Loucy (cell line): Measurements from ENCODE around the gene CGREF1.

Source experiments
- H2AFZ ChIP-seq: fragments of 200-600 bp; sonication (generic); 2 replicates; pipeline ENCODE4 v1.6.0; 2016; ENCODE audit warnings: antibody characterized with exemption, mild to moderate bottlenecking, low read length, moderate library complexity
- H3F3A ChIP-seq: fragments of 200-600 bp; 2 replicates; pipeline ENCODE4 v1.6.0; 2016; ENCODE audit warnings: antibody characterized with exemption, low read depth, mild to moderate bottlenecking
- H3K27me3 ChIP-seq: fragments of 200-600 bp; sonication (generic); 2 replicates; pipeline ENCODE4 v1.6.1; 2014; ENCODE audit warnings: low read length, mild to moderate bottlenecking; ENCODE audit not compliant: insufficient read depth, poor library complexity, severe bottlenecking
- H3K36me3 ChIP-seq: fragments of 200-600 bp; sonication (generic); 2 replicates; pipeline ENCODE4 v1.6.1; 2016; ENCODE audit warnings: low read length; ENCODE audit not compliant: insufficient read depth
- H3K4me1 ChIP-seq: fragments of 200-600 bp; sonication (generic); 2 replicates; pipeline ENCODE4 v1.5.1; 2014; ENCODE audit warnings: low read length, mild to moderate bottlenecking; ENCODE audit not compliant: insufficient read depth, poor library complexity, severe bottlenecking
- H3K4me2 ChIP-seq: fragments of 200-600 bp; sonication (generic); 2 replicates; pipeline ENCODE4 v1.6.0; 2014; ENCODE audit warnings: antibody characterized with exemption, low read length, low read depth, mild to moderate bottlenecking; ENCODE audit not compliant: poor library complexity, severe bottlenecking
- H3K4me3 ChIP-seq: fragments of 200-600 bp; sonication (generic); 2 replicates; pipeline ENCODE4 v1.5.1; 2014; ENCODE audit warnings: low read length, mild to moderate bottlenecking, mixed read lengths; ENCODE audit not compliant: poor library complexity, severe bottlenecking
- H3K79me2 ChIP-seq: fragments of 200-600 bp; sonication (generic); 2 replicates; pipeline ENCODE4 v1.6.1; 2014; ENCODE audit warnings: low read length; ENCODE audit not compliant: insufficient read depth
- H3K9ac ChIP-seq: fragments of 200-600 bp; sonication (generic); 2 replicates; pipeline ENCODE4 v1.6.0; 2014; ENCODE audit warnings: mild to moderate bottlenecking, low read depth, low read length, moderate library complexity; ENCODE audit not compliant: poor library complexity, severe bottlenecking
- H3K9me2 ChIP-seq: fragments of 200-600 bp; sonication (generic); replicated peaks from 2 replicates; pipeline ENCODE4 v1.6.1; 2016; ENCODE audit warnings: low read depth, low read length, mixed read lengths
- H3K9me3 ChIP-seq: fragments of 200-600 bp; sonication (generic); 2 replicates; pipeline ENCODE4 v1.6.1; 2014; ENCODE audit warnings: mild to moderate bottlenecking, antibody characterized with exemption, low read length, low read depth; ENCODE audit not compliant: insufficient read depth
- H4K20me1 ChIP-seq: fragments of 200-600 bp; sonication (generic); 2 replicates; pipeline ENCODE4 v1.6.0; 2014; ENCODE audit warnings: antibody characterized with exemption, low read length, mild to moderate bottlenecking; ENCODE audit not compliant: insufficient read depth, poor library complexity, severe bottlenecking
- EZH2phosphoT487 ChIP-seq: fragments of 200-600 bp; IDR thresholded peaks from 2 replicates; pipeline ENCODE4 v1.6.1; 2018; ENCODE audit warnings: antibody characterized with exemption, mild to moderate bottlenecking, moderate library complexity, borderline replicate concordance
- TF ChIP-seq, protein P1 (sequence below): fragments of 200-600 bp; sonication (generic); conservative IDR thresholded peaks from 2 replicates; pipeline ENCODE4 v1.5.1; 2014; ENCODE audit warnings: mild to moderate bottlenecking, antibody characterized with exemption, low read length

Gene CGREF1

DNA sequence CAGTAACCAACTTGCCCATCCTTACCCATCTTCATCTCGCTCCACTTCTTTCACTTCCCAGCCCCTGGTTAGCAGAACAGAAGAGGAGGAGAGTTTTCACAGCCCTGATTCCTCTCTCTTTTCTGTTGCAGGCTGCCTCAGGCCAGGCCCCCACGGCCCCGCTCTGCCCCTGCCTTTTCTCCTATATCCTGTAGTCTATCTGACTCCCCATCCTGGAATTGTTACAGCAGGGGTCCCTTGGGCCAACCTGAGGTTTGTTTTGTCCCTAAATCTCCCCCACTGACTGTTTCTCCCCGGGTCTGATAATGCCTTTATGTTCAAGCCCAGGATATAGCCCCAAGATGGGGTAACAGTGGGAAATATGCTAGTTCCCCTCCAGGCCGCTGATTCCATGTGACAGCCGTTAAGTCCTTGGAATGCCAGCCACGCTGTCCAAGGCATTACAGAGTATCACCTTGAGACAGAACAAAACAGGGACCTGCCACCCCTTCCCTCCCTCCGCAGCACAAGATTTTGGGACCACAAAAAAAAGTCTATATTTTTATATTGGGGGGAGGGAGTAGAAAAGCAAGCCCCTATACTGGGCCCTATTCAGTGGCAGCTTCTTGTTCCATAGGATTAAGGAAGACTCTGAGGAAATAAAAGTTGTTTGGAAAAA is 48.8 kb downstream of the CGREF1 start:
- Histone ChIP-seq H3F3A (no peaks in the 10 kb centered on the region), H2AFZ (no peak overlapping the region), H3K36me3 (no peaks in the 10 kb centered on the region), H3K9me2 (no peaks in the 10 kb centered on the region), H3K4me1 (peaks cover 42% of the 10 kb centered on the region), H3K9ac (peak overlapping the region; percentile 95), H3K79me2 (peaks cover 43% of the 10 kb centered on the region), H3K4me2 (peak overlapping the region; percentile 97), H3K4me3 (peak overlapping the region; percentile 88), H4K20me1 (peaks cover 21% of the 10 kb centered on the region), H3K27me3 (no peaks in the 10 kb centered on the region), H3K9me3 (no peaks in the 10 kb centered on the region)
- TF ChIP-seq, protein P1, sequence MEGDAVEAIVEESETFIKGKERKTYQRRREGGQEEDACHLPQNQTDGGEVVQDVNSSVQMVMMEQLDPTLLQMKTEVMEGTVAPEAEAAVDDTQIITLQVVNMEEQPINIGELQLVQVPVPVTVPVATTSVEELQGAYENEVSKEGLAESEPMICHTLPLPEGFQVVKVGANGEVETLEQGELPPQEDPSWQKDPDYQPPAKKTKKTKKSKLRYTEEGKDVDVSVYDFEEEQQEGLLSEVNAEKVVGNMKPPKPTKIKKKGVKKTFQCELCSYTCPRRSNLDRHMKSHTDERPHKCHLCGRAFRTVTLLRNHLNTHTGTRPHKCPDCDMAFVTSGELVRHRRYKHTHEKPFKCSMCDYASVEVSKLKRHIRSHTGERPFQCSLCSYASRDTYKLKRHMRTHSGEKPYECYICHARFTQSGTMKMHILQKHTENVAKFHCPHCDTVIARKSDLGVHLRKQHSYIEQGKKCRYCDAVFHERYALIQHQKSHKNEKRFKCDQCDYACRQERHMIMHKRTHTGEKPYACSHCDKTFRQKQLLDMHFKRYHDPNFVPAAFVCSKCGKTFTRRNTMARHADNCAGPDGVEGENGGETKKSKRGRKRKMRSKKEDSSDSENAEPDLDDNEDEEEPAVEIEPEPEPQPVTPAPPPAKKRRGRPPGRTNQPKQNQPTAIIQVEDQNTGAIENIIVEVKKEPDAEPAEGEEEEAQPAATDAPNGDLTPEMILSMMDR, result no peak
- TF ChIP-seq EZH2phosphoT487, result no peak

DNA sequence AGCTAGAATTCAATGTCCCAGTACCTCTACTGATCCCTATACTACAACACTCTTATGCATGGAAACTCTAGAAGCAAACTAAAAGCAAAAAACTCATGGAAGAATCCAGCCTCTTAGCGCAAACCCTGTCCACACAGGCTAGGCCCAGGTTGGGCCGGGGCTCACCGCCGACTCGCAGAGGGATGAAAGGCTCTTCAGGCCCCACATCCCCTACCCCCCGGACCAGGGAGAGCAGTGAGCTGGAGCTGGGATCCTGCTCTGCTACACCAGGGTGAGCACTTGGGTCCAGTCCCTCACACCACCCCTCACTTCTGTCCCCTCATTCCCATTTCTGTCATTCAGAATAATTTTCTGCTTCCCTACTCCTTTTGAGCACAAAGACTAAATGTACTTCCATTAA is 49.5 kb downstream of the CGREF1 start:
- no peaks in the 10 kb centered on the region for H3K27me3 ChIP-seq
- peak overlapping the region; percentile 95 for H3K9ac ChIP-seq
- peak overlapping the region; percentile 97 for H3K4me2 ChIP-seq
- H3K9me3 ChIP-seq, result no peaks in the 10 kb centered on the region
- no peaks in the 10 kb centered on the region for H3K36me3 ChIP-seq
- H4K20me1 ChIP-seq, result peaks cover 21% of the 10 kb centered on the region
- TF ChIP-seq, protein P1, result no peak
- peaks cover 43% of the 10 kb centered on the region for H3K79me2 ChIP-seq
- no peak overlapping the region for H2AFZ ChIP-seq
- H3K4me1 ChIP-seq, result peaks cover 36% of the 10 kb centered on the region
- H3F3A ChIP-seq, result no peaks in the 10 kb centered on the region
- H3K9me2 ChIP-seq, result no peaks in the 10 kb centered on the region
- peak overlapping the region; percentile 88 for H3K4me3 ChIP-seq

DNA sequence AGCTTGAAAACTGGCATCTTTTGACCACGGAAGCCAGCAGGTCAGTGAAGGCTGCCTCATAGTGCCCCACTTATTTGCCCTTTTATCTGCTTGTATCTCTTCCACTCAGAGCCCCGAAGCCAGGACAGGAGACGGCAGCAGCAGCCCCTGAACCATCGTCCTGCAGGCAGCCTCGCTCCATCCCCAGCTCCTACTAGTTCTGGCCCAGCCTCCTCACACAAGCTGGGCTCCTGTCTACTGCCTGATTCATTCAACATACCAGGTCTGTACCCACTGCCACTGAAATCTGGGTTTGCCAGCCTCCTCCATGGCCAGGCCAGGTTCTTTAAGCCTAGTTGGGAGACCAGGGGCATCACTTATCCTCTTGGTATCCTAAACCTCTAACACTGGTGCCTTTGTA is 51.5 kb downstream of the CGREF1 start:
- TF ChIP-seq, protein P1, result no peak
- TF ChIP-seq EZH2phosphoT487, result no peak
- H3K9ac ChIP-seq, result no peak overlapping the region
- no peaks in the 10 kb centered on the region for H3K36me3 ChIP-seq
- no peaks in the 10 kb centered on the region for H3F3A ChIP-seq
- H3K27me3 ChIP-seq, result no peaks in the 10 kb centered on the region
- peaks cover 43% of the 10 kb centered on the region for H3K79me2 ChIP-seq
- H3K4me2 ChIP-seq, result no peak overlapping the region
- peaks cover 25% of the 10 kb centered on the region for H3K4me1 ChIP-seq
- no peaks in the 10 kb centered on the region for H3K9me2 ChIP-seq
- no peak overlapping the region for H2AFZ ChIP-seq
- H3K4me3 ChIP-seq, result no peak overlapping the region
- peaks cover 21% of the 10 kb centered on the region for H4K20me1 ChIP-seq
- H3K9me3 ChIP-seq, result no peaks in the 10 kb centered on the region
